ENCODE results near the gene MIF4GD. TPM values are rescaled to one million over a fixed set of nuclear protein-coding genes. Genes with fewer than 3 reads are reported as not detected.
"Not testable (repeated sequence)": the region's sequence is repeated elsewhere in the genome, so short reads cannot be mapped to it uniquely, and the experiment has no call there.

Gene MIF4GD
- total and polyA plus RNA-seq, 7 experiments from 2014 or later, result 26.9 to 90.0 (median 37.1) TPM

DNA sequence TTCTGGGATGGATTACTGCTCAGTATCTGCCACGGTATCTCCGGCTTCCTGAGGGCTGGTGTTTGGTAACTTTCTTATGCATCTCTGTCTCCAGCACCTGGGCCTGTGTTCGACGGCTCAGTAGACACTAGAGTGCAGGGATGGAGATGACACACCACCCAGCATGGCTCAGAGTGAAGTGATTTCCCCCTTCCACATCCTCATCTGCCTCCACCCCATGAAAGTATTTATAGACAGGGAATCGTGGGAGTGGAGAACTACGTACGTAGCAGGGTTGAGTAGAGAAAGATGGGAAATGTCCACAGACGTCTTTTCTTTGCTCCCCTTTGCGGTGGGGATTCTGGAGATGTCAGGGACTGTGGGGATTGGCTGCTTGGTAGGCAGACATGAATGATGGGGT, 30.0 kb upstream of the MIF4GD start:
- Mint-ChIP-seq H3K4me3 (no peak overlapping the region), H3K27me3 (no peaks in the 10 kb centered on the region), H3K27ac (no peak overlapping the region), H3K36me3 (peaks cover 0 to 4% (median 0%) of the 10 kb centered on the region in 5 donors), H3K9me3 (no peaks in the 10 kb centered on the region), H3K4me1 (peaks cover 0 to 14% (median 0%) of the 10 kb centered on the region in 7 donors)
- ATAC-seq, result peak; percentile 68
- Histone ChIP-seq H3K4me3 (ENCODE audit: low read length) (no peak overlapping the region), H3K9me3 (ENCODE audit: control insufficient read depth in 2 of 3, low read length in 3 of 3) (no peaks in the 10 kb centered on the region), H3K27ac (ENCODE audit: low read depth, low read length) (no peak overlapping the region), H3K4me1 (ENCODE audit: control insufficient read depth in 2 of 2, insufficient read depth in 2 of 2, low read length in 2 of 2) (no peaks in the 10 kb centered on the region), H3K27me3 (ENCODE audit: control insufficient read depth in 2 of 2, insufficient read depth in 2 of 2, low read length in 2 of 2) (no peaks in the 10 kb centered on the region), H3K36me3 (ENCODE audit: control insufficient read depth in 2 of 3, insufficient read depth in 3 of 3, low read length in 3 of 3) (no peaks in the 10 kb centered on the region)
- POLR2A ChIA-PET, result interaction anchor here (0.6 kb wide), 1 partner anchor 467 kb away, joined by 3 read pairs; no protein-coding TSS in a partner anchor
- intact Hi-C loops (cut with micrococcal nuclease), result no loop called here
- CTCF ChIA-PET, result interaction anchor here (0.7 to 1.0 kb wide), 2 partner anchors 11 to 183 kb away, joined by 3 read pairs; no protein-coding TSS in a partner anchor
- DNase-seq, result no peak

DNA sequence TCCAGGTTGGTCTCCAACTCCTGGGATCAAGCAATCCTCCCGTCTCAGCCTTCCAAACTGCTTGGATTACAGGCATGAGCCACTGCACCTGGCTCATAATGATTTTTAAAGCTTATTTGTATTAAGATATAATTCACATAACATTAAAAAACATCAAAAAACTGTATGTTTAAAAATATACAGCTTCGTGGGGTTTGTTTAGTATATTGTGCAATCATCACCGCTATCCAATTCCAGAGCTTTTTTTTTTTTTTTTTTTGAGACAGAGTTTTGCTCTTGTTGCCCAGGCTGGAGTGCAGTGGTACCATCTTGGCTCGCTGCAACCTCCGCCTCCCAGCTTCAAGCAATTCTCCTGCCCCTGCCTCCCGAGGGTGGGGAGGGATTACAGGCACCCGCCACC, 29.2 kb upstream of the MIF4GD start:
- H3K4me3 ChIP-seq (ENCODE audit: low read length), result no peak overlapping the region
- H3K4me1 Mint-ChIP-seq, result peaks cover 0 to 21% (median 0%) of the 10 kb centered on the region in 7 donors
- H3K36me3 ChIP-seq (ENCODE audit: control insufficient read depth in 2 of 3, insufficient read depth in 3 of 3, low read length in 3 of 3), result no peaks in the 10 kb centered on the region
- H3K9me3 ChIP-seq (ENCODE audit: control insufficient read depth in 2 of 3, low read length in 3 of 3), result no peaks in the 10 kb centered on the region
- no peak overlapping the region for H3K27ac Mint-ChIP-seq
- CTCF ChIA-PET, result interaction anchor here (0.6 to 1.0 kb wide), 2 partner anchors 10 to 333 kb away, joined by 3 read pairs; partner anchors contain the start of gene SMIM5
- H3K9me3 Mint-ChIP-seq, result no peaks in the 10 kb centered on the region
- intact Hi-C loops (cut with micrococcal nuclease), result no loop called here
- ATAC-seq (no peak), DNase-seq (no peak)
- H3K27me3 Mint-ChIP-seq, result no peaks in the 10 kb centered on the region
- no peaks in the 10 kb centered on the region for H3K27me3 ChIP-seq (ENCODE audit: control insufficient read depth in 2 of 2, insufficient read depth in 2 of 2, low read length in 2 of 2)
- no peak overlapping the region for H3K27ac ChIP-seq (ENCODE audit: low read depth, low read length)
- POLR2A ChIA-PET, result no interaction called here
- no peaks in the 10 kb centered on the region for H3K4me1 ChIP-seq (ENCODE audit: control insufficient read depth in 2 of 2, insufficient read depth in 2 of 2, low read length in 2 of 2)
- H3K36me3 Mint-ChIP-seq, result peaks cover 0 to 5% (median 0%) of the 10 kb centered on the region in 5 donors
- no peak overlapping the region for H3K4me3 Mint-ChIP-seq

DNA sequence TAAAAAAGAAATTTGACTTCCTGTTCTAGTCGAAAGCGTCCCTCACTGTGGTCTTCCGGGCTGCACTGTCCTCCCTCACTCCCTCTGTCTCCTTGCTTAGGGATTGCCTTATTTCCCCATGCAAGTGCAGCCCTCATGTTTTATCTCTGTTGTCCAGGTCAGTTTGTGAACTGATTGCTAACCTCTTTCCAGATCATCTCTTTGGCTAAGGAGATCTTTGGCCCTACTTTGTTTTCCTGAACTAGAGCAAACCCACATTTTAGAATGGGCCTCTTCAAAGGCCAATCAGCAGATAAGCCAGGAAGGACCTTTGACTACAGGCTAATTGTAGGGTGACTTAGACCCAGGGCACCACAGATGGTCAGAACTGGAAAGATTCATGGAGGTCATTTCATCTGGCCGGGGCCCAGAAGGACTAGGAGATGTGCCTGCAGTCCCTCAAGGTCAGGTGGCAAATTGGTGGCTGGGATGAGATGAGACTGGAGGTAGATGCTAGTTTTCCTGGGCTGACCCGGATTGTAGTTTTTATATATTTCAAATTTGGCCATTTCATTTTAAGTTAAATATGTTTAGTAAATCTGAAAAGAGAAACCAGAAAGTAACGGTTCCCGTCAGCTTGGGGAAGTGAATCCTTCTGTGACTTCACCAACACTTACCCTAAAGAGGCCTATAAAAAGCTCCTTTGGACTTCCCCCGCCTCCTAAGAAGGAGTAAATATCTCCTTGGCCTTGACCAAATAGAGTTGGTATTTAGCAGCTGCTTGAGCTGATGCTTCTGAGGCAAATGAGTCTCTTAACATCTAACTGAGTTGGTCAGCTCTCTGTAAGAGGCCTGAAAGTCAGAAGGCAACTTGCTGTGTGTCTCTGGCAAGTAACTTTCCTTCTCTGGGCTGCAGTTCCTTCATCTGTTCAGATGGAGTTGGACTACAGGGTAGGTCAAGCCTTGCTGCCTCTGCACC, 24.4 kb upstream of the MIF4GD start:
- DNase-seq, result peak in 1 of 9 donors; percentile 39
- no peak overlapping the region for H3K27ac ChIP-seq (ENCODE audit: low read depth, low read length)
- no peaks in the 10 kb centered on the region for H3K27me3 Mint-ChIP-seq
- no peaks in the 10 kb centered on the region for H3K4me1 ChIP-seq (ENCODE audit: control insufficient read depth in 2 of 2, insufficient read depth in 2 of 2, low read length in 2 of 2)
- no peaks in the 10 kb centered on the region for H3K9me3 ChIP-seq (ENCODE audit: control insufficient read depth in 2 of 3, low read length in 3 of 3)
- H3K27me3 ChIP-seq (ENCODE audit: control insufficient read depth in 2 of 2, insufficient read depth in 2 of 2, low read length in 2 of 2), result no peaks in the 10 kb centered on the region
- ATAC-seq, result peak; percentile 81
- peaks cover 0 to 33% (median 0%) of the 10 kb centered on the region in 7 donors for H3K4me1 Mint-ChIP-seq
- intact Hi-C loops (cut with micrococcal nuclease), result no loop called here
- no peak overlapping the region for H3K4me3 ChIP-seq (ENCODE audit: low read length)
- H3K4me3 Mint-ChIP-seq, result peak overlapping the region in 1 of 10 donors; percentile 79
- H3K36me3 ChIP-seq (ENCODE audit: control insufficient read depth in 2 of 3, insufficient read depth in 3 of 3, low read length in 3 of 3), result no peaks in the 10 kb centered on the region
- ChIA-PET CTCF (no interaction called here), POLR2A (no interaction called here)
- peaks cover 0 to 3% (median 0%) of the 10 kb centered on the region in 5 donors for H3K36me3 Mint-ChIP-seq
- H3K27ac Mint-ChIP-seq, result peak overlapping the region in 2 of 9 donors; percentile 52 to 86
- no peaks in the 10 kb centered on the region for H3K9me3 Mint-ChIP-seq

DNA sequence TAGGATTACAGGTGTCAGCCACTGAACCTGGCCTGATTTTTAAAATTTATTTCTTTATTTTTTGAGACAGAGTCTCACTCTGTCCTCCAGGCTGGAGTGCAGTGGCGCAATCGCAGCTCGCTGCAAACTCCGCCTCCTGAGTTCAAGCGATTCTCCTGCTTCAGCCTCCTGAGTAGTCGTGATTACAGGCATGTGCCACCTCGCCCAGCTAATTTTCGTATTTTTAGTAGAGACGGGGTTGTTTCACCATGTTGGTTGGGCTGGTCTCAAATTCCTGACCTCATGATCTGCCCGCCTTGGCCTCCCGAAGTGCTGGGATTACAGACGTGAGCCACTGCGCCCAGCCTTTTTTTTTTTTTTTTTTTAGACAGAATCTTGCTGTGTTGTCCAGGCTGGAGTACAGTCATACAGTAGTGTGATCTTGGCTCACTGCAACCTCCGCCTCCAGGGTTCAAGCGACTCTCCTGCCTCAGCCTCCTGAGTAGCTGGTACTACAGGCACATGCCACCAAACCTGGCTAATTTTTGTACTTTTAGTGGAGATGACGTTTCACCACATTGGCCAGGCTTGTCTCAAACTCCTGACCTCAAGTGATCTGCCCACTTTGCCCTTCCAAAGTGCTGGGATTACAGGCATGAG, 21.9 kb upstream of the MIF4GD start:
- H3K4me1 ChIP-seq (ENCODE audit: control insufficient read depth in 2 of 2, insufficient read depth in 2 of 2, low read length in 2 of 2); H3K36me3 Mint-ChIP-seq; H3K9me3 Mint-ChIP-seq; H3K4me3 ChIP-seq (ENCODE audit: low read length); DNase-seq; H3K4me3 Mint-ChIP-seq; H3K9me3 ChIP-seq (ENCODE audit: control insufficient read depth in 2 of 3, low read length in 3 of 3); H3K27ac ChIP-seq (ENCODE audit: low read depth, low read length); H3K27me3 ChIP-seq (ENCODE audit: control insufficient read depth in 2 of 2, insufficient read depth in 2 of 2, low read length in 2 of 2); ATAC-seq; H3K27me3 Mint-ChIP-seq; H3K36me3 ChIP-seq (ENCODE audit: control insufficient read depth in 2 of 3, insufficient read depth in 3 of 3, low read length in 3 of 3); intact Hi-C loops (cut with micrococcal nuclease): not testable (repeated sequence)
- H3K27ac Mint-ChIP-seq, result peak overlapping the region in 2 of 9 donors; percentile 34 to 49
- ChIA-PET POLR2A (interaction anchor here (0.9 to 1.7 kb wide), 2 partner anchors 22 to 112 kb away, joined by 3 to 4 read pairs; partner anchors contain the start of genes GRB2 and MIF4GD), CTCF (interaction anchor here (0.6 to 0.9 kb wide), 3 partner anchors 29 to 111 kb away, joined by 3 to 6 read pairs (median 4); no protein-coding TSS in a partner anchor)
- peaks cover 6 to 37% (median 15%) of the 10 kb centered on the region in 7 donors for H3K4me1 Mint-ChIP-seq

DNA sequence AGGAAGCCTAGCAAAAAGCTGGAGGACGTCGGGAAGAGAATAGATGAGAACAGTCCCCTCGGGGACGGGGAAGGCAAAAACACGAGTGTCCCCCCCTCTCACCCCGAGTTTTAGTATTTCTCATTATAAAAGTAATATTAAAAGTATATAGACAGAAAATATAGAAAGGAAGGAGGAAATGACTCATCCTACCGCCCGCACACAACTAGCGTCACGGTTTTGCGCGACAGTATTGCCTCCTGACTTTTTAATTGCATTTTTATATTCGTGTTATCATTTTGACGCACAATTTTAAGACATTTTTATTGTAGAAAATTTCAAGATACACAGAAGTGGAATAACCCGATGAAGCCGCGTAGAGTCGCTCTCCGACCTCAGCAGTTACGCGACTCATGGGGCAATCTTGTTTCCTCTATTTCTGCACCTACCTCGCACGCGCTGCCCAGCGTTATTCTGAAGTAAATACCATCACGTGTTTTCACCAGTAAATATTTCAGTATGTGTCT, 18.9 kb upstream of the MIF4GD start:
- H3K4me3 Mint-ChIP-seq, result peak overlapping the region; percentile 96 to 100 (median 100)
- Histone ChIP-seq H3K36me3 (ENCODE audit: control insufficient read depth in 2 of 3, insufficient read depth in 3 of 3, low read length in 3 of 3) (peaks cover 0 to 17% (median 0%) of the 10 kb centered on the region in 3 experiments), H3K9me3 (ENCODE audit: control insufficient read depth in 2 of 3, low read length in 3 of 3) (no peaks in the 10 kb centered on the region), H3K4me1 (ENCODE audit: control insufficient read depth in 2 of 2, insufficient read depth in 2 of 2, low read length in 2 of 2) (peaks cover 0 to 6% of the 10 kb centered on the region in 2 donors), H3K27me3 (ENCODE audit: control insufficient read depth in 2 of 2, insufficient read depth in 2 of 2, low read length in 2 of 2) (no peaks in the 10 kb centered on the region), H3K27ac (ENCODE audit: low read depth, low read length) (peak overlapping the region; percentile 90), H3K4me3 (ENCODE audit: low read length) (peak overlapping the region; percentile 84)
- CTCF ChIA-PET, result interaction anchor here (0.6 to 2.9 kb wide), 14 partner anchors 17 to 1155 kb away, joined by 3 to 19 read pairs (median 6); partner anchors contain the start of genes GGA3, GRB2, MIF4GD and MRPS7
- peaks cover 6 to 30% (median 15%) of the 10 kb centered on the region in 7 donors for H3K4me1 Mint-ChIP-seq
- peak overlapping the region; percentile 99 to 100 (median 100) for H3K27ac Mint-ChIP-seq
- H3K27me3 Mint-ChIP-seq, result peaks cover 0 to 2% (median 0%) of the 10 kb centered on the region in 5 donors
- ATAC-seq, result peak; percentile 29
- intact Hi-C loops (cut with micrococcal nuclease), result loop anchor here (1.0 to 2.0 kb wide), 16 partner anchors 19 to 689 kb away; partner anchors contain the start of genes GGA3 (in 2 of the 2), GRB2 (in 2 of the 2), JPT1 (in 2 of the 2) and MIF4GD (in 2 of the 2)
- H3K9me3 Mint-ChIP-seq, result no peaks in the 10 kb centered on the region
- POLR2A ChIA-PET, result interaction anchor here (0.5 to 3.9 kb wide), 28 partner anchors 11 to 494 kb away, joined by 3 to 73 read pairs (median 4); partner anchors contain the start of genes GGA3, GRB2, JPT1 and MIF4GD
- peaks cover 0 to 8% (median 5%) of the 10 kb centered on the region in 5 donors for H3K36me3 Mint-ChIP-seq
- peak in 4 of 9 donors; percentile 37 to 80 (median 72) for DNase-seq
